GM23338 (cell line): ENCODE measurements around the gene PDE4D. TPM values are rescaled to one million over a fixed set of nuclear protein-coding genes. Genes with fewer than 3 reads are reported as not detected.

Experiments
- ATAC-seq: fragments of 200-7000 bp; cut with Tn5 transposase; 3 replicates; pipeline ENCODE4 v1.9.1; 2020
- DNase-seq: peaks from one replicate; pipeline ENCODE4 v3.0.0-alpha.2; 2015; ENCODE audit warnings: low spot score
- H2AFZ ChIP-seq: fragments of 200-600 bp; sonication (generic); 2 replicates; pipeline ENCODE4 v1.8.0; 2016; ENCODE audit warnings: antibody characterized with exemption, mild to moderate bottlenecking, moderate library complexity
- H3F3A ChIP-seq: fragments of 200-600 bp; sonication (generic); replicated peaks from 2 replicates; pipeline ENCODE4 v1.8.0; 2017; ENCODE audit warnings: antibody characterized with exemption, mixed run types, low read depth
- H3K27ac ChIP-seq: fragments of 200-600 bp; sonication (generic); 2 replicates; pipeline ENCODE4 v1.6.1; 2016; ENCODE audit warnings: low read depth
- H3K27me3 ChIP-seq: fragments of 200-600 bp; sonication (generic); 2 replicates; pipeline ENCODE4 v1.8.0; 2016; ENCODE audit warnings: mild to moderate bottlenecking, mixed run types, moderate library complexity; ENCODE audit not compliant: insufficient read depth
- H3K36me3 ChIP-seq: fragments of 200-600 bp; sonication (generic); 2 replicates; pipeline ENCODE4 v1.8.0; 2016; ENCODE audit warnings: mild to moderate bottlenecking; ENCODE audit not compliant: insufficient read depth
- H3K4me1 ChIP-seq: fragments of 200-600 bp; sonication (generic); 2 replicates; pipeline ENCODE4 v1.8.0; 2016; ENCODE audit warnings: mild to moderate bottlenecking, moderate library complexity; ENCODE audit not compliant: insufficient read depth
- H3K4me2 ChIP-seq: fragments of 200-600 bp; sonication (generic); 2 replicates; pipeline ENCODE4 v1.7.1; 2017; ENCODE audit warnings: mixed run types
- H3K4me3 ChIP-seq: fragments of 200-600 bp; sonication (generic); 2 replicates; pipeline ENCODE4 v1.6.1; 2016; ENCODE audit warnings: mixed run types
- H3K79me2 ChIP-seq: fragments of 200-600 bp; sonication (generic); replicated peaks from 2 replicates; pipeline ENCODE4 v1.8.0; 2017; ENCODE audit warnings: mild to moderate bottlenecking; ENCODE audit not compliant: insufficient read depth
- H3K9me2 ChIP-seq: fragments of 200-600 bp; sonication (generic); 2 replicates; pipeline ENCODE4 v1.8.0; 2017; ENCODE audit not compliant: insufficient read depth
- H4K20me1 ChIP-seq: fragments of 200-600 bp; sonication (generic); replicated peaks from 2 replicates; pipeline ENCODE4 v1.8.0; 2017; ENCODE audit warnings: mild to moderate bottlenecking; ENCODE audit not compliant: insufficient read depth
- H3K27ac Mint-ChIP-seq: 2 replicates; pipeline ENCODE4 v1.8.0; 2020; ENCODE audit warnings: inconsistent platforms, mild to moderate bottlenecking, moderate library complexity, mixed read lengths
- H3K27me3 Mint-ChIP-seq: 3 replicates; pipeline ENCODE4 v1.8.0; 2022; ENCODE audit warnings: low read depth, mild to moderate bottlenecking, moderate library complexity, mixed read lengths, inconsistent platforms; ENCODE audit not compliant: insufficient read depth, poor library complexity
- H3K36me3 Mint-ChIP-seq: 3 replicates; pipeline ENCODE4 v1.8.0; 2021; ENCODE audit warnings: low read depth, mild to moderate bottlenecking, inconsistent platforms, moderate library complexity, mixed read lengths
- H3K4me1 Mint-ChIP-seq: 3 replicates; pipeline ENCODE4 v1.8.0; 2020; ENCODE audit warnings: mild to moderate bottlenecking, inconsistent platforms, mixed read lengths
- H3K4me3 Mint-ChIP-seq: 3 replicates; pipeline ENCODE4 v1.8.0; 2021; ENCODE audit warnings: moderate library complexity, mild to moderate bottlenecking, inconsistent platforms, mixed read lengths
- H3K9me3 Mint-ChIP-seq: 3 replicates; pipeline ENCODE4 v1.8.0; 2020; ENCODE audit warnings: moderate library complexity, mild to moderate bottlenecking, inconsistent platforms, mixed read lengths
- CREB1 ChIP-seq: fragments of 250-450 bp; sonication (Bioruptor Pico); IDR thresholded peaks from 2 replicates; pipeline ENCODE4 v1.5.0; 2020; ENCODE audit warnings: low read depth, mild to moderate bottlenecking, moderate library complexity
- EZH2 ChIP-seq: fragments of 200-600 bp; sonication (generic); IDR thresholded peaks from one replicate; pipeline ENCODE4 v1.8.0; 2017; ENCODE audit warnings: antibody characterized with exemption, mild to moderate bottlenecking, low read depth; ENCODE audit not compliant: unreplicated experiment
- NANOG ChIP-seq: IDR thresholded peaks from 2 replicates; pipeline ENCODE4 v1.6.1; 2016; ENCODE audit warnings: antibody characterized with exemption, borderline replicate concordance
- STAT1 ChIP-seq: IDR thresholded peaks from one replicate; pipeline ENCODE4 v1.6.1; 2016; ENCODE audit warnings: antibody characterized with exemption; ENCODE audit not compliant: unreplicated experiment
- polyA plus RNA-seq: library from polyadenylated mRNA; unstranded; fragments of >200 nt; fragmentation: Nextera tagmentation; extraction: Ambion mirVana; gene quantifications from 2 replicates; pipeline ENCODE4 v1.2.1, GENCODE V29; 2016
- total RNA-seq: library from RNA; depleted of rRNA; stranded (reverse); fragments of >200 nt; shearing (Covaris generic); gene quantifications from 2 replicates; pipeline ENCODE4 v1.2.3, GENCODE V29; 2014
- TF ChIP-seq, protein P1 (sequence below): fragments of 250-450 bp; sonication (Bioruptor Pico); IDR thresholded peaks from 2 replicates; pipeline ENCODE4 v1.5.0; 2020; ENCODE audit warnings: mild to moderate bottlenecking, moderate library complexity
- TF ChIP-seq, protein P2 (sequence below): IDR thresholded peaks from 2 replicates; pipeline ENCODE4 v1.6.1; 2016; ENCODE audit warnings: antibody characterized with exemption
- TF ChIP-seq, protein P3 (sequence below), 2 experiments: fragments of 200-600 bp in 1 of 2; sonication (generic) in 1 of 2; conservative IDR thresholded peaks; 2 replicates each; pipeline versions ENCODE4 v1.5.1 to v1.6.1; 2016 to 2017; ENCODE audit warnings: antibody characterized with exemption in 2 of 2, low read depth in 2 of 2, mild to moderate bottlenecking in 2 of 2, moderate library complexity in 1 of 2

The PDE4D gene
- total and polyA plus RNA-seq, 2 experiments from 2014 or later: 2.1 to 4.7 TPM

DNA sequence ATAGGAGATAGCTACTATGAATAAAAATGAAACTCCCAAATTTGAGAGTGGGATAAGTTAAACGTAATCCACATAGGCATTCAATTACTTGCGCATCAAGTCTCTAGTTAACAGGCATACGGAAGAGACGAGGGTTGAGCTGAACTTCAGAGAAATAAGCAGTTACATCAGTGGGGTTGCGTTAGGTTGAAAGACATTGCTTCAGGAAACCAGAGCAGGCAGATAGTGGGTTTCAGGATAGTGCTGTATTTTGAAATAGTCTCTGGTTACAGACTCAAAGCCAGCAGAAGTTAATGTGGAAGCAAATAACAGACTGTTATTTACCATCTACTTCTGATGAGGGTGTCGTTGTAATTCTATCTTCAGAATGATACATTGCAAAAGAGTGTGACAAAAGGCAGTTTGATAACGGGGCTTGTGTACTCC, 533.4 kb downstream of the PDE4D start:
- ATAC-seq: no peak
- H3K4me3 Mint-ChIP-seq: no peak overlapping the region
- Histone ChIP-seq H2AFZ (no peak overlapping the region), H3K9me2 (no peaks in the 10 kb centered on the region), H3K4me3 (no peak overlapping the region), H3K27me3 (no peaks in the 10 kb centered on the region), H3F3A (no peaks in the 10 kb centered on the region), H3K4me1 (peaks cover 31% of the 10 kb centered on the region), H3K79me2 (no peaks in the 10 kb centered on the region), H3K27ac (no peak overlapping the region), H3K4me2 (no peak overlapping the region), H4K20me1 (no peaks in the 10 kb centered on the region), H3K36me3 (no peaks in the 10 kb centered on the region)
- H3K27me3 Mint-ChIP-seq: peaks cover 2% of the 10 kb centered on the region
- H3K4me1 Mint-ChIP-seq: peaks cover 36% of the 10 kb centered on the region
- no peak overlapping the region for H3K27ac Mint-ChIP-seq
- H3K36me3 Mint-ChIP-seq: no peaks in the 10 kb centered on the region
- no peaks in the 10 kb centered on the region for H3K9me3 Mint-ChIP-seq
- TF ChIP-seq NANOG (no peak), EZH2 (no peak), CREB1 (no peak)
- TF ChIP-seq, protein P1, sequence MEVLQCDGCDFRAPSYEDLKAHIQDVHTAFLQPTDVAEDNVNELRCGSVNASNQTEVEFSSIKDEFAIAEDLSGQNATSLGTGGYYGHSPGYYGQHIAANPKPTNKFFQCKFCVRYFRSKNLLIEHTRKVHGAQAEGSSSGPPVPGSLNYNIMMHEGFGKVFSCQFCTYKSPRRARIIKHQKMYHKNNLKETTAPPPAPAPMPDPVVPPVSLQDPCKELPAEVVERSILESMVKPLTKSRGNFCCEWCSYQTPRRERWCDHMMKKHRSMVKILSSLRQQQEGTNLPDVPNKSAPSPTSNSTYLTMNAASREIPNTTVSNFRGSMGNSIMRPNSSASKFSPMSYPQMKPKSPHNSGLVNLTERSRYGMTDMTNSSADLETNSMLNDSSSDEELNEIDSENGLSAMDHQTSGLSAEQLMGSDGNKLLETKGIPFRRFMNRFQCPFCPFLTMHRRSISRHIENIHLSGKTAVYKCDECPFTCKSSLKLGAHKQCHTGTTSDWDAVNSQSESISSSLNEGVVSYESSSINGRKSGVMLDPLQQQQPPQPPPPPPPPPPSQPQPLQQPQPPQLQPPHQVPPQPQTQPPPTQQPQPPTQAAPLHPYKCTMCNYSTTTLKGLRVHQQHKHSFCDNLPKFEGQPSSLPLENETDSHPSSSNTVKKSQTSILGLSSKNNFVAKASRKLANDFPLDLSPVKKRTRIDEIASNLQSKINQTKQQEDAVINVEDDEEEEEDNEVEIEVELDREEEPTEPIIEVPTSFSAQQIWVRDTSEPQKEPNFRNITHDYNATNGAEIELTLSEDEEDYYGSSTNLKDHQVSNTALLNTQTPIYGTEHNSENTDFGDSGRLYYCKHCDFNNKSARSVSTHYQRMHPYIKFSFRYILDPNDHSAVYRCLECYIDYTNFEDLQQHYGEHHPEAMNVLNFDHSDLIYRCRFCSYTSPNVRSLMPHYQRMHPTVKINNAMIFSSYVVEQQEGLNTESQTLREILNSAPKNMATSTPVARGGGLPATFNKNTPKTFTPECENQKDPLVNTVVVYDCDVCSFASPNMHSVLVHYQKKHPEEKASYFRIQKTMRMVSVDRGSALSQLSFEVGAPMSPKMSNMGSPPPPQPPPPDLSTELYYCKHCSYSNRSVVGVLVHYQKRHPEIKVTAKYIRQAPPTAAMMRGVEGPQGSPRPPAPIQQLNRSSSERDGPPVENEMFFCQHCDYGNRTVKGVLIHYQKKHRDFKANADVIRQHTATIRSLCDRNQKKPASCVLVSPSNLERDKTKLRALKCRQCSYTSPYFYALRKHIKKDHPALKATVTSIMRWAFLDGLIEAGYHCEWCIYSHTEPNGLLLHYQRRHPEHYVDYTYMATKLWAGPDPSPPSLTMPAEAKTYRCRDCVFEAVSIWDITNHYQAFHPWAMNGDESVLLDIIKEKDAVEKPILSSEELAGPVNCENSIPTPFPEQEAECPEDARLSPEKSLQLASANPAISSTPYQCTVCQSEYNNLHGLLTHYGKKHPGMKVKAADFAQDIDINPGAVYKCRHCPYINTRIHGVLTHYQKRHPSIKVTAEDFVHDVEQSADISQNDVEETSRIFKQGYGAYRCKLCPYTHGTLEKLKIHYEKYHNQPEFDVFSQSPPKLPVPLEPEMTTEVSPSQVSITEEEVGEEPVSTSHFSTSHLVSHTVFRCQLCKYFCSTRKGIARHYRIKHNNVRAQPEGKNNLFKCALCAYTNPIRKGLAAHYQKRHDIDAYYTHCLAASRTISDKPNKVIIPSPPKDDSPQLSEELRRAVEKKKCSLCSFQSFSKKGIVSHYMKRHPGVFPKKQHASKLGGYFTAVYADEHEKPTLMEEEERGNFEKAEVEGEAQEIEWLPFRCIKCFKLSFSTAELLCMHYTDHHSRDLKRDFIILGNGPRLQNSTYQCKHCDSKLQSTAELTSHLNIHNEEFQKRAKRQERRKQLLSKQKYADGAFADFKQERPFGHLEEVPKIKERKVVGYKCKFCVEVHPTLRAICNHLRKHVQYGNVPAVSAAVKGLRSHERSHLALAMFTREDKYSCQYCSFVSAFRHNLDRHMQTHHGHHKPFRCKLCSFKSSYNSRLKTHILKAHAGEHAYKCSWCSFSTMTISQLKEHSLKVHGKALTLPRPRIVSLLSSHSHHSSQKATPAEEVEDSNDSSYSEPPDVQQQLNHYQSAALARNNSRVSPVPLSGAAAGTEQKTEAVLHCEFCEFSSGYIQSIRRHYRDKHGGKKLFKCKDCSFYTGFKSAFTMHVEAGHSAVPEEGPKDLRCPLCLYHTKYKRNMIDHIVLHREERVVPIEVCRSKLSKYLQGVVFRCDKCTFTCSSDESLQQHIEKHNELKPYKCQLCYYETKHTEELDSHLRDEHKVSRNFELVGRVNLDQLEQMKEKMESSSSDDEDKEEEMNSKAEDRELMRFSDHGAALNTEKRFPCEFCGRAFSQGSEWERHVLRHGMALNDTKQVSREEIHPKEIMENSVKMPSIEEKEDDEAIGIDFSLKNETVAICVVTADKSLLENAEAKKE (CRISPR knock-in tag): no peak
- DNase-seq: peak; percentile 3

DNA sequence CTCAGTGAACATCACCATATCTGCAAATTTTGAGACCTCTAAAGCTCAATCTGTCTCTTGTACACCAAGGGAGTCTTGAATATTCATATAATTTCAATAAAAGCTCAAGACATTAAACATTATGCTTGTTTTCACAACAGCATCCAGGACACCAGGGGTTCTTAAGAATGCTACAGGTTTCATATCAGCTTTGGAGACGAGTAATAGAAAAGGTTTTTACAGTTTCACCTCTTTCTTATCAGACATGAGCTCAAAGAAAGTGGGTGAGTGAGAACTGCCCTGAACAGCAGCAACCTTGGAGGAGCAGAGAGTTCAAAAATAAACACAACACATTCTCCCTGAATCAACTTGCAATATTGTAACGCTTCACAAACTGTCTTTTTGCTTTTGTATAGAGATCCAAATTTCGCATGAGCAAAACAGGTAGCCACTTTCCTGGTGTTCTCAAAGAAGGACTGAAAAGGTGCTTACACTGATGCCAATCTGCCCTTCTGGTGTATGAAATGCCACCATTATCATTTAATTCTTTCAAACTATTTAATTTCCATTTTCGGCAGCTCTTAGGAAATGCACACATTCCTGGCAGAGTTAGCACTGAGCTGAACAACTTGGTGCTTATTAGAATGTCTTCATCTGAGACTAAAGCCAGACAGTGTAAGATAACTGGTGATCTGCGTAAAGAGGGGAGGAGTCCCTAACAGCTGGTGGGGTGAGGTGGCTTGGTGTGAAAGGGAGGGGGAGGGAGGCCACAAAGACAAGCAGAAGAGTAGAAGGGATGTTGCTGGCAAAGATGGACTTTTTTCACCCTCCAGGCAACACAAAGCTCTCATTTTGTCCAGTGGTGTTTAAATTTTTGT, 535.3 kb downstream of the PDE4D start:
- H3K36me3 Mint-ChIP-seq: no peaks in the 10 kb centered on the region
- H3K27me3 Mint-ChIP-seq: peaks cover 3% of the 10 kb centered on the region
- Histone ChIP-seq H2AFZ (0 out of 2 replicates have a peak overlapping the region, but pooled peaks have one; percentile 3), H3K4me1 (peaks cover 31% of the 10 kb centered on the region), H3K27me3 (no peaks in the 10 kb centered on the region), H4K20me1 (no peaks in the 10 kb centered on the region), H3K4me3 (no peak overlapping the region), H3F3A (no peaks in the 10 kb centered on the region), H3K9me2 (no peaks in the 10 kb centered on the region), H3K4me2 (peak overlapping the region; percentile 36), H3K27ac (no peak overlapping the region), H3K36me3 (no peaks in the 10 kb centered on the region), H3K79me2 (no peaks in the 10 kb centered on the region)
- H3K9me3 Mint-ChIP-seq: no peaks in the 10 kb centered on the region
- H3K27ac Mint-ChIP-seq: no peak overlapping the region
- ATAC-seq (peak; percentile 74), DNase-seq (peak; percentile 36)
- H3K4me1 Mint-ChIP-seq: peaks cover 36% of the 10 kb centered on the region
- H3K4me3 Mint-ChIP-seq: no peak overlapping the region
- TF ChIP-seq, protein P2, sequence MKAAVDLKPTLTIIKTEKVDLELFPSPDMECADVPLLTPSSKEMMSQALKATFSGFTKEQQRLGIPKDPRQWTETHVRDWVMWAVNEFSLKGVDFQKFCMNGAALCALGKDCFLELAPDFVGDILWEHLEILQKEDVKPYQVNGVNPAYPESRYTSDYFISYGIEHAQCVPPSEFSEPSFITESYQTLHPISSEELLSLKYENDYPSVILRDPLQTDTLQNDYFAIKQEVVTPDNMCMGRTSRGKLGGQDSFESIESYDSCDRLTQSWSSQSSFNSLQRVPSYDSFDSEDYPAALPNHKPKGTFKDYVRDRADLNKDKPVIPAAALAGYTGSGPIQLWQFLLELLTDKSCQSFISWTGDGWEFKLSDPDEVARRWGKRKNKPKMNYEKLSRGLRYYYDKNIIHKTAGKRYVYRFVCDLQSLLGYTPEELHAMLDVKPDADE: no peak
- TF ChIP-seq, protein P3, sequence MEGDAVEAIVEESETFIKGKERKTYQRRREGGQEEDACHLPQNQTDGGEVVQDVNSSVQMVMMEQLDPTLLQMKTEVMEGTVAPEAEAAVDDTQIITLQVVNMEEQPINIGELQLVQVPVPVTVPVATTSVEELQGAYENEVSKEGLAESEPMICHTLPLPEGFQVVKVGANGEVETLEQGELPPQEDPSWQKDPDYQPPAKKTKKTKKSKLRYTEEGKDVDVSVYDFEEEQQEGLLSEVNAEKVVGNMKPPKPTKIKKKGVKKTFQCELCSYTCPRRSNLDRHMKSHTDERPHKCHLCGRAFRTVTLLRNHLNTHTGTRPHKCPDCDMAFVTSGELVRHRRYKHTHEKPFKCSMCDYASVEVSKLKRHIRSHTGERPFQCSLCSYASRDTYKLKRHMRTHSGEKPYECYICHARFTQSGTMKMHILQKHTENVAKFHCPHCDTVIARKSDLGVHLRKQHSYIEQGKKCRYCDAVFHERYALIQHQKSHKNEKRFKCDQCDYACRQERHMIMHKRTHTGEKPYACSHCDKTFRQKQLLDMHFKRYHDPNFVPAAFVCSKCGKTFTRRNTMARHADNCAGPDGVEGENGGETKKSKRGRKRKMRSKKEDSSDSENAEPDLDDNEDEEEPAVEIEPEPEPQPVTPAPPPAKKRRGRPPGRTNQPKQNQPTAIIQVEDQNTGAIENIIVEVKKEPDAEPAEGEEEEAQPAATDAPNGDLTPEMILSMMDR (conservative IDR thresholded peaks at IDR 0.05; ENCODE audit: low read depth in 2 of 2): no peak
- TF ChIP-seq STAT1 (no peak), NANOG (no peak)
